NB4 (cell line): ENCODE results near the gene OPALIN.

Experiments used
- CTCF ChIP-seq: IDR thresholded peaks from one replicate; pipeline ENCODE4 v1.5.1; 2012; ENCODE audit warnings: low read depth, low read length
- MYC ChIP-seq: IDR thresholded peaks from 2 replicates; pipeline ENCODE4 v1.6.1; 2011; ENCODE audit warnings: low read depth, low read length
- POLR2A ChIP-seq: IDR thresholded peaks from 2 replicates; pipeline ENCODE4 v1.6.1; 2011; ENCODE audit warnings: mild to moderate bottlenecking; ENCODE audit not compliant: insufficient read length; ENCODE audit errors: extremely low read depth

GRCh38 chr10:96379758-96380157, 21.0 kb upstream of the OPALIN start:
- no peak for TF ChIP-seq CTCF
- no peak for TF ChIP-seq POLR2A
- no peak for TF ChIP-seq MYC
